IPS-NIHi11 (cell line): ENCODE results near the gene SGF29.
A peak's percentile ranks its signal among the peaks of the same experiment; 100 is the strongest.
"Not testable (repeated sequence)": the region's sequence is repeated elsewhere in the genome, so short reads cannot be mapped to it uniquely, and the experiment has no call there.

ENCODE experiments used
- DNase-seq: peaks from one replicate; pipeline ENCODE4 v3.0.0; 2012; ENCODE audit warnings: mixed read lengths, low spot score

The SGF29 gene

DNA sequence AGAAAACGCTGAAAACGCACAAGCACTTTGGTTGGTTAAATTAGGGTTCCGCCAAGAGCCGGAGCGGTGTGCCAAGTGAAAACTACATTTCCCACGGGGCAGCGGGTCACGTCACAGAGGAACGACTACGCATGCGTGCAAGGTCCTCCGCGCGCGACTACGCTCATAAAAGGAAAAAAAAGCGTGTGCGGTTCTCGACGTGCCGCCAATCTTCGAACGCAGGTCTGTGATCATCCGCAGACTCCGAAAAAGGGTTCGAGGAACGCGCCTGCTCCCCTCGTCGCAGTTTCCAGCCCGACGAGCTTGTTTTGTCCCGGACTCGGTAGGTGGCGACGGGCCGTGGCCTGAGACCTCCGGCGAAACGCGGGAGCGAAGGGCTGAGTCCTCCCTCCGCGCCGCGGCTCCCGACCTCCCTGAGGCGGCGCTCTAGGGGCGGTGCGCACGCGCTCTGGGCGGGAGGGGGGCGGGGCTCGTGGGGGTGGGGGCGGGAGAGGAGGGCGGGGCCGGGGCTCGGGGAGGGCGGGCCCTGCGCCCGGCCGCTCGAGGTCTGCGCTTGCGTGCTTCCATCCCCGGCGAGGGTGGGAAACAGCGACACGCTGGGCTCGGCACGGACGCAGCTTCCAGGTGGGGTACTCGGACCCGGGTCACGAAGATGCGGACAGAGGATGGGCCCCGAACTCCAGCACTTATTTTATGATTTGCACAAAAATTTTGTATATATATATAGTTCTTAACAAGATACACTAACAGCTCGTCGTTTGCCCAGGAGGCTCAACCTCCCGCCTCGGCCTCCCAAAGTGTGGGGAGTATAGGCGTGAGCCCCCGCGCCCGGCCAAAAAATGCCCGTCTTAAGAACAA, at the start of gene SGF29:
Gene SGF29 (plus strand): TSS at position 145 of the 858 bp plus-strand sequence. CDS start 27,150 bp downstream, outside the sequence.
- DNase-seq, result peak; percentile 97

DNA sequence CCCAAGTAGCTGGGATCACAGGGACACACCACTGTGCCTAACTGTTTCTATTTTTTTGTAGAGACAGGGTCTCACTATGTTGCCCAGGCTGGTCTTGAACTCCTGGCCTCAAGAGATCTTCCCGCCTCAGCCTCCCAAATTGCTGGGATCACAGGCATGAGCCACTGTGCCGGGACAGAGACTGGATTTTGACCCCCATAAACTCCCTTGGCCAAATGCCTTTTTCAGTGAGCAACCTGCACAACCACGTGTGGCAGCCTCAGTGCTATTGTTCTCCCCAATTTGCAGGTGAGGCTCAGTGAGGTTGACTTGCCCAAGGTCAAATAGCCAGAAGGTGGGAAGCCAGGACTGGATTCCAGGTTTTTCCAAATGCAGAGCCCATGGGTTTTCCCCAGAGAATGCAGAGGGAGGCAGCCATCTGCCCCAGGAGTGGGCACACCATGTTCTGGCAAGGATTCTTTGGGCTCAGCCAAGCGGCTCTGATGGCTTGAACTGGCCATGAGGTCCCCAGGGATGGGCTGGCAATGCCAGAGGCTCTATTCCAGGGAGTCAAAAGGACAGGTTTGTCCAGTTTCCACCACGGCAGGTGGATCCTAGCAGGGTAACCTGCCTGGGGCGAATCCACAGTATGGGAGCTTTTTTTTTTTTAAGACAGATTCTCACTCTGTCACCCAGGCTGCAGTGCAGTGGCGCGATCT, 48.9 kb upstream of the SGF29 start:
- DNase-seq, result no peak

DNA sequence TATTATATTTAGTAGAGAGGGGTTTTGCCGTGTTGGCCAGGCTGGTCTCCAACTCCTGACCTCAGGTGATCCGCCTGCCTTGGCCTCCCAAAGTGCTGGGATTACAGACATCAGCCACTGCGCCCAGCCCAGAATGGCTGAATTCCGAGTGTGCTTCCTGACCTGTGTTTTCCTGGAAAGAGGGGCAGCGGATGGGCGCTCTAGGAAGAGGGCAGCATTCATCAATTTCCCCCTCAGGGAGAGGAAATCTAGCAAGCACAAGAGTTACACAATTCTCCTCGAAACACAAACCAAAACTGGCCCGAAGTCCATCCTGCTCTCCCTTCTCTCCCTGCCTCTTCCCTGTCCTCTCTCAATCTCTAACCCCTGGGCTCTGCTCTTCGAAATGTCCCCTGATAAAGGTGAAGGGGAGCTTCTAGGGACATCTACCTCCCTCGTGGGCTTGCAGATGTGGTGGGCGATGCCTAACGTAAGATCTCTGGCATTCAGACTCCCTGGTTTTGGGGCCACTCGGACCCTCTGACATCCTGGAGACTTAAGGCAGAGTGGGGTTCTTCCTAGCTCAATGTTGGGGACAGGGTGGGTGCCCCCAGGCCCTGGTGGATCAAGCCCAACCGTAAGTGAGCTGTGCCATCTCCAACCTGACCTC, 48.1 kb upstream of the SGF29 start:
- no peak for DNase-seq

DNA sequence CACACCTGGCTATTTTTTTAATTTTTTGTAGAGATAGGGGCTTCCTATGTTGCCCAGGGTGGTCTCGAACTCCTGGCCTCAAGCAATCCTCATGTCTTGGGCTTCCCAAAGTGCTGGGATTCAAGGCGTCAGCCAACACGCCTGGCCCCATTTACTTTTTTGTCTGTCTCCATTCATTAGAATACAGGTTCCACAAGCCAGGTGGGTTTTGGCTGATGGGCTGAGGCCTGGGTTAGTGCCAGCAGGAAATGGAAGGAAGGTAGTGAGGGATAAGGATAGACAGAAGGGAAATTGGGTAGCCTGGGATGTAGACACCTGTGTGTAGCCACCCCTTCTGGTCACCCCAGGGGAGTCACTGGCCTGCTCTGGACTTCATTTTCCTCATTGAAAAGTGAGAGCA, 42.7 kb upstream of the SGF29 start:
- DNase-seq, result no peak

DNA sequence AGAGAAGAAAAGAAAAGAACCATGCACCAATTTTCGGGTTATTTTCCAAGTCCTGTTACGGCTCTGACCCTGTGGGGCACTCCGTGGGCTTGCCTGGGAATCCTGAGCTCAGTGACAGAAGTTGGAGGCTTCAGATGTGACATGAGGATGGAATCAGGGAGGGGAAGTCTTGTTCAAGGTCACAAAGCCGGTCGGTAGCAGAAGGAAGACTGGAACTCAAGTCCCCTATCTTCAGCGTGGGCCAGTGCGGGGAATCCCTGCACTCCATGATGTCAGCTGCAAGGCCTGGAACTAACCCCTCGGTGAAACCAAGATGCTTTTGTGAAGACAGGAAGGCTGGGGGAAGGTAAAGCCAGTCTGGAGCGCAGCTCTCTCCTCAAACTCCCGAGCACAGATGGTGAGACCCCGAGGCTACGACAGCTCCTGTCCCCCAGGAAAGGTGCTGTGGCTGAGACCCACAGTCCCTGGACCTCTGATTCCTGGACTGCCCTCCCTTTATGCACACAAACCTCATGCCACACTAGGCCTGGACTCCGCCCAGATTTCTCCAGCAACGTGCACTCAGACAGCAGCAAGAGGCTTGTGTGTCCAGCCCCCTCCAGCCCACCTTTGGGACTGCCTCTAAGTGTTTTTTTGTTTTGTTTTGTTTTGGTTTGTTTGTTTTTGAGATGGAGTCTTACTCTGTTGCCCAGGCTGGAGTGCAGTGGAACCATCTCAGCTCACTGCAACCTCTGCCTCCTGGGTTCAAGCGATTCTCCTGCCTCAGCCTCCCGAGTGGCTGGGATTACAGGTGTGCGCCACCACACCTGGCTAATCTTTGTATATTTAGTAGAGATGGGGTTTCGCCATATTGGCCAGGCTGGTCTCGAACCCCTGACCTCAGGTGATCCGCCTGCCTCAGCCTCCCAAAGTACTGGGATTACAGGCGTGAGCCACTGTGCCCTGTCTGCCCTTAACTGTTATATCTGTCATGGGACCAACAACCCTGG, 41.6 kb upstream of the SGF29 start:
- no peak for DNase-seq

DNA sequence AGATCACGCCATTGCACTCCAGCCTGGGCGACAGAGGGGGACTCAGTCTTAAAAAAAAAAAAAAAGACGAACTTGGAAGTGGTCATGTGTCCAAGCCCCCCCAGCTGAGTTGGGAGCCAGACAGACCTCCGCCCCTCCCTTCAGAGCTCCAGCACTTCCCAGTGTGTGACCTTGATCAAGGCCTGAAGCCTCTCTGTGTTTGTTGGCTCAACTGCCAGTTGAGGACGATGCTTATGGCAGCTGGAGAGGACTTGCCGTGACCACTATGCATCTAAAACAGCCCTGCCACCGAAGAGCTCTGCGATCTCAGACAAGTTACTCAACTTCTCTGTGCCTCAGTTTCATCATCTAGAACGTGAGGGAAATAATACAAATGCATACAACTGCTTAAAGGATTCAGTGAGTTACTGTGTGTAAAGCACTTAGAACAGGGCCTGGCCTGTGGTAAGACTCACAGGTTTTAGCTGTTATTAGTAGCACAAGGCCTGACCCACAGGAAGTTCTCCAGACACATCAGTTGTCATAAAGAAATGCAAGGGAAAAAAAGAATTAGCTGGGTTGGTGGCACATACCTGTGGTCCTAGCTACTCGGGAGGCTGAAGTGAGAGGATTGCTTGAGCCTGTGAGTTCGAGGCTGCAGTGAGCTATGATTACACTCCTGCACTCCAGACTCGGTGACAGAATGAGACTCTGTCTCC, 40.1 kb upstream of the SGF29 start:
- DNase-seq, result no peak

DNA sequence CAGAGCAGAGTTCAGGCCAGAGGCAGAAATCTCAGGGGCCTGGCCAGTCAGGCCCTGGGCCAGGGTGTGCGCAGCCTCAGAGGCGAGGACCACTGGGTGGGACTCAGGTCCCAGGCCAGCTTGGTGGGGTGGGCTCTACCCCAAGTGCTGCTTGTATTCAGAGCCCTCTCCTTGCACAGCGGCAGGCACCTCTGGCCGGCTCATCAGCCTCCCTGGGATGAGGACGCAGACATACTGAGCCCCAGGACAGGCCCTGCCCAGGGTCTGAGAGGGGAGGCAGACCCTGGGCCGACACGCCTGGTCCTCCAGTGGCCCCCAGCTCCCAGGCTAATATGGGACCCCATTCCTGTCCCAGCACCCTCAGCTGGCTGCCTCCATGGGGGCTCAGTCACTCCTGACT, 39.5 kb upstream of the SGF29 start:
- DNase-seq, result no peak

DNA sequence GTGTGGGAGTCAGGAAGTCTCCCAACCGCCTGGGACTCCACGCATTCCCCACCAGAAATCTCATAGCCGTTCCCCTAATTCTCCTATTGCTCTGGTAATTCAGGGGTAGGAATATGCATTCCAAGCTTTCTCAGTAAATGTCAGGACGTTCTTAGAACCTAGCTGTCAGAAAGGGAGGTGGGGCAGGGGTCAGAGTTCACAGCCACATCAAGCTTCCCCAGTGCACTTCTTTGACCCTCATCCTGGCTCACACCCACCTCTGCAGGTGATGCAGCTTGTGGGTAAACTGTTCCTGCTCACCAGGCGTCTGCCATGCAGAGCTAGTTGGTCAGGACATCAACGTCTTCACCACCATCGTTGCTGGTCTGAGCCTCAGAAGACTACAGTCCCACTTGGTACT, 33.0 kb upstream of the SGF29 start:
- no peak for DNase-seq

DNA sequence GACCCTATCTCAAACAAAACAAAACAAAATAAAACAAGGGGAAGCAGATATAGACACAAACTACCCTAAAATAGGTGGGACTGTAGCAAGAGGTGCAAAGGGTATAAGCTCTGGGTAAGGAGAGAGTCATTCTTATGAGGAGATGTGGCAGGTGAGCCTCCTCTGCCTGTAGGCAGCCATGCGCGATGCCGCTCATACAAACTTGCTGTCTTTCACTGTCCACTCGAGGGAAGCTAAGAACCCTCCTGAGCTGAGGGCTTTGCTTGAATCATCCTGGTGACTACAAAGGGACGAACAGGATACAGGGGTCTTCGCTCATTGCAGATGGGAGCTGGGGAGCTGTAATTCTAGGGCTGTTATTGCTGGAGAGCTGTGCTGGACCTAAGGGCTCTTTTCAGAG, 32.3 kb upstream of the SGF29 start:
- DNase-seq, result no peak

DNA sequence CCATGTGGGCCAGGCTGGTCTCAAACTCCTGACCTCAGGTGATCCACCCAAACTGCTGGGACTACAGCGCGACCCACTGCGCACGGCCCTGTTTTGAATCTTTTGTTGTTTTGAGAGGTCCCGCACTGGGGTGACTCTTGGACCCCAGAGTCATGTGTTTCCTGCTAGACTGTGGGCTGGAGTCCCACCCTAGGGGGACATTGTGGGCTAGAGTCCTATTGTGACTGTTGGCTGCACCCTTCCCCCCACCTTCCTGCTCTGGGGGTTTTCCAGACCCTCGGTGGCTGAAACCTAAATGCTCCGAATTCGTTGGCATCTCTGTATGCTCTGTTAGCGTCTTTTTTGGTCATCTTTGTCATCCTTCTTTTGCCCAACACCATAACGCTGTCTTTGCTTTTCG, 30.9 kb upstream of the SGF29 start:
- no peak for DNase-seq

DNA sequence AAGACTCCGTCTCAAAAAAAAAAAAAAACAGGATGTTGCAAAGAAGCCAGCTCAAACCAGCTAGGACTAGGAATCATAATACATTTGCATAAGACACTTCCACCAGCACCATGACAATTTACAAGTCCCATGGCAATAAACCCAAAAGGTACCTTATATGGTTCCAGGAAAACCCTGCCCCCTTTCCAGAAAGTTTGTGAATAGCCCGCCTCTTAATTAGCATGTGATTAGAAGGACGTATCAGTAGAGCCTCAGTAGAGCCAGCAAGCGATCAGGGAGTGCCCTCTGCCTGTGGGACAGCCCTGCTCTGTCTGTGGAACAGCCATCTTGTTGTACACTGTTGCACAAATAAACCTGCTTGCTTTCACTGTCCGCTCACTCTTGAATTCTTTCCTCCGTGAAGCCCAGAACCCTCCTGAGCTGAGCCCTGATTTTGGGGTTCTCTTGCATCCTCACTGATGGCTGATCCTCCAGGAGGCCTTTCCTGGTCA, 29.0 kb upstream of the SGF29 start:
- no peak for DNase-seq

DNA sequence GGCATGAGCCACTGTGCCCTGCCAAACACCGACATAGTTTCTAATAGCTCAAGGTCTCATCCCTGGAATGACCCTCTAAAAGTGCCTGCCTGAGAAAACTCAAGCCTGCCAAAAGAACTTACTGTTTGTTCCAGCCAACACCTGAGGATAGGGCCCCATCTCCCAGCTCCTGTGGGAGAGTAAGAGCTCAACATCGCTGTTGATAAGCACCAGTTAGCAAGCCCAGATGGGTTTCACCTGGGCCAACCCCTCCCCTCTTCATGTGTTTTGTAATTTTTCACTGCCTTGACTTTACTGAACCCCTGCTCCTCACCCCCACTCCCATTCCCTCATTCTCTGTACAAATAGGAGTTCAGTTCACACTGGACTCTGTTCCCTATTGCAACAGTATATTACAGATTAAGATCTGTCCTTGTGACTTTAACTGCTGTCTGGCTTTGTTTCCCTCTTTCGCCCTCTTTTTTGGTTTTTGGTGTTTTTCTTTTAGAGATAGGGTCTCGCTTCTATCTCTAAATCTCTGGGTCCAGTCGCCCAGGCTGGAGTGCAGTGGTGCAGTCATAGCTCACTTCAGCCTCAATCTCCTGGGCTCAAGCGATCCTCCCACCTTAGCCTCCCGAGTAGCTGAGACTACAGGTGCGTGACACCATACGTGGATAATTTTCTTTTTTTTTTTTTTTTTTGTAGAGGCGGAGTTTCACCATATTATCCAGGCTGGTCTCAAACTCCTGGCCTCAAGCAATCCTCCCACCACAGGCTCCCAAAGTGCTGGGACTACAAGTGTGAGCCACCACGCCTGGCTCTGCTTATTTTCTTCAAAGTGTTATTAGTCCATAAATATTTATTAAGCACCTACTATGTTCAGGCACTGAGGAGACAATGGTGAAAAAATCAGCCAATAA, 27.3 kb upstream of the SGF29 start:
- DNase-seq, result no peak

DNA sequence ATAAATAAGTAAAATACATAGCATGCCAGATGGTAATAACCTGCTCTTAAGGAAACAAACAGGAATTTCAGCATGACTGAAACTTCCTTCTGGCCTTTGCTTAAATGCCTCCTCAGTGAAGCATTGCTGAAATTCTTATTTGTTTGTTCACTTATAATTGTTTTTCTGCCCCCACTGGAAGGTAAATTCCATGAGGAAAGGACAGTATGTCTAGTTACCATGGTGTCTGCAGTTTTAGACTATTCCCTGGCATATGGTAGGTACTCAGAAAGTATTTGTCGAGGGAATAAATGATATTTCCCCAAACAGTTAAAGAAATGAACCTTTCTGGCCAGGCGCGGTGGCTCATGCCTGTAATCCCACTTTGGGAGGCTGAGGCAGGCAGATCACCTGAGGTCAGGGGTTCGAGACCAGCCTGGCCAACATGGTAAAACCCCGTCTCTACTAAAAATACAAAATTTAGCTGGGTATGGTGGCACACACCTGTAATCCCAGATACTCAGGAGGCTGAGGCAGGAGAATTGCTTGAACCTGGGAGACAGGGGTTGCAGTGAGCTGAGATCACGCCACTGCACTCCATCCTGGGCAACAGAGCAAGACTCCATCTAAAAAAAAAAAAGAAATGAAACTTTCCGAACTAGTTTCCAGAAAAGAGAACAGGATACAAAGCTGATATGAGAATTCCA, 26.5 kb upstream of the SGF29 start:
- not testable (repeated sequence) for DNase-seq

DNA sequence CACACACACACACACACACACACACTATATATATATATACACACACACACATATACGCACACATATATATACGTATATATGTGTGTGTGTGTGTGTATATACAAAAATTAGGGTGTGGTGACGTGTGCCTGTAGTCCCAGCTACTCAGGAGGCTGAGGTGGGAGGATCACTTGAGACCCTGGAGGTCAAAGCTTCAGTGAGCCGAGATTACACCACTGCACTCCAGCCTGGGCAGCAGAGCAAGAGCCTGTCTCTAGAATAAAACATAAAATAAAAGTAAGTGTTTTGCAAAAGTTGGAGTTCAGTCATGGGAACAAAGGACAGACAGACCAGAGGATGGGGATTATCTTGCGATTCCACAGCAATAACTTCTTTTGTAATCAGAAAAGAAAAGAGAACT, 25.7 kb upstream of the SGF29 start:
- DNase-seq, result no peak

DNA sequence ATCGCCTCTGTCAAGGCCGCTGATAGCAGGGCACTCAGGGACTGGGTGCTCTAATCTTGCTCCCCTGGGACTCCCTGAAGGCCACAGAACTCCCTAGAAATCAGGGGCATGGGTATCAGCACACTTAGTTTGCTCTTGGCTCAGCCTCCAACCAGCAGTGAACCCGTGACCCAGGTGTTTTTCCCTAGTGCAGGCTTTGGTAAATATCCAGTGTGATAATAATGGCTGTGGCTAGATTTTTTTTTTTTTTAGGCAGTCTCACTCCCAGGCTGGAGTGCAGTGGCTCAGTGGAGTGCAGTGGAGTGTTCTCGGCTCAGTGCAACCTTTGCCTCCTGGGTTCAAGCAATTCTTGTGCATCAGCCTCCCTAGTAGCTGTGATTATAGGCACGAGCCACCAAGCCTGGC, 25.3 kb upstream of the SGF29 start:
- no peak for DNase-seq

DNA sequence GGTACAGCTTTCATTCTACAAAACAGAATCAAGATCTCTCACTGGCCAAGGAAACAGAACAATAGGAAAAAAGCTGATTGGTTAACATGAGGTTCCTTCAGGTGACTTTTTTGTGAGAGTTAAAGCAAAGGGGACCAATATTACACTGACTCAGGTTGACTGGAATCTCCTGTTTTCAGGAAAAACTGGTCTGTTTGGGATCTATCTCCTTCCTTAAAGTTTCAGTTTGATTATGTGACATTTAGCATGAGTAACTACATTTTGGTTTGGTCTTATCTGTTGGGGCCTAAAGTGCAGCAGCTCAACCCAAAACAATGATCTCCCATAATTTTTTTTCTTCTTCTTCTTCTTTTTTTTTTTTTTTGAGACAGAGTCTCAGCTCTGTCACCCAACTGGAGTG, 24.6 kb upstream of the SGF29 start:
- no peak for DNase-seq

DNA sequence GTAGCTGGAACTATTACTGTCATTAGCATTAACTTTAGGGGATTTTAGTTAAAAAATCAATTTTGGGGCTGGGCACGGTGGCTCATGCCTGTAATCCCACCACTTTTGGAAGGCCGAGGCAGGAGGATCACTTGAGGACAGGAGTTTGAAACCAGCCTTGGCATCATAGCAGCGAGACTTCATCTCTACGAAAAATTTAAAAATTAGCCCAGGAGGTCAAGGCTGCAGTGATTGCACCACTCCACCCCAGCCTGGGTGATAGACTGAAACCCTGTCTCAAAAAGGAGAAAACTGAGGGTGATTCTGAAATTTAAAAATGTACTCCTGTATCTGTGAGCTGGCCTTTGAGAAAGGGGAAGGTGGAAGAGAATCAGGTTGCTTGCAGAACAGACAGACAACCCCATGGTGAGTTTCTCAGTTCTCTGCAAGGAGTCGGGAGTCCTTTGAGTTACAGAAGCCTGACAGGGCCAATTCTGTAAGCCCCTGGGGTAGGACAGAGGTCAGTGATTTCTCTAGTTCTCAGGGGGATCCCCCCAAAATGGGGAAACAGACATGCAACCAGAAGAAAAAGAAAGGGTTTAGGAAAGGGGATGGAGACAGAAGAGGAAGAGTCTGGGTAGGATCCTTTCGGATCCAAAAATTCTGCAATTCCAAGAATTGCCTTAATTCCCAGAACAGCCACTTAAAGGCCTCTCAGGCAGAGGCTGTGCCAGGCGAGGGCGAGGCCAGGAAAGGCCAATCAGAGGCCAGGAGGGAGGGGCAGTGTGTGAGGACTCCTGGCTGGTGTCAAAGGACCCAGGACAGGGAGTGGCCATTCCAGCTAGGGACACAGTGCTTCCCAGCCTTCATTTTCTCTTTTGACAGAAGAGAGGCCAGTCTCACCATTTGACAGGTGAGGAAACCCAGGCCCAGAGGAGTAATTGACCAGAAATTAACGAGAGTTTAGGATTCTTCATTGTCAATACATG, 21.7 kb upstream of the SGF29 start:
- DNase-seq, result peak; percentile 91
